Measurements from ENCODE around the gene CHDH.
A peak's percentile ranks its signal among the peaks of the same experiment; 100 is the strongest.

The CHDH gene, protein sequence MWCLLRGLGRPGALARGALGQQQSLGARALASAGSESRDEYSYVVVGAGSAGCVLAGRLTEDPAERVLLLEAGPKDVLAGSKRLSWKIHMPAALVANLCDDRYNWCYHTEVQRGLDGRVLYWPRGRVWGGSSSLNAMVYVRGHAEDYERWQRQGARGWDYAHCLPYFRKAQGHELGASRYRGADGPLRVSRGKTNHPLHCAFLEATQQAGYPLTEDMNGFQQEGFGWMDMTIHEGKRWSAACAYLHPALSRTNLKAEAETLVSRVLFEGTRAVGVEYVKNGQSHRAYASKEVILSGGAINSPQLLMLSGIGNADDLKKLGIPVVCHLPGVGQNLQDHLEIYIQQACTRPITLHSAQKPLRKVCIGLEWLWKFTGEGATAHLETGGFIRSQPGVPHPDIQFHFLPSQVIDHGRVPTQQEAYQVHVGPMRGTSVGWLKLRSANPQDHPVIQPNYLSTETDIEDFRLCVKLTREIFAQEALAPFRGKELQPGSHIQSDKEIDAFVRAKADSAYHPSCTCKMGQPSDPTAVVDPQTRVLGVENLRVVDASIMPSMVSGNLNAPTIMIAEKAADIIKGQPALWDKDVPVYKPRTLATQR

GRCh38 chr3:53846134-53846850, at the start of gene CHDH, which contains the start of gene IL17RB:
Gene CHDH (minus strand): TSS chr3:53846419. CDS start chr3:53824008, 22,411 bp downstream.
Gene IL17RB (plus strand): TSS chr3:53846568. CDS start chr3:53846589, 21 bp downstream.
- no peak for DNase-seq

- DNase-seq = no peak
Measured at GRCh38 chr3:53892286-53892637, 46.0 kb upstream of the CHDH start.

GRCh38 chr3:53891497-53892285, 45.5 kb upstream of the CHDH start, which contains the start of gene SELENOK:
Gene SELENOK (minus strand): TSS chr3:53891859.
- peak; percentile 98 for DNase-seq

DNA sequence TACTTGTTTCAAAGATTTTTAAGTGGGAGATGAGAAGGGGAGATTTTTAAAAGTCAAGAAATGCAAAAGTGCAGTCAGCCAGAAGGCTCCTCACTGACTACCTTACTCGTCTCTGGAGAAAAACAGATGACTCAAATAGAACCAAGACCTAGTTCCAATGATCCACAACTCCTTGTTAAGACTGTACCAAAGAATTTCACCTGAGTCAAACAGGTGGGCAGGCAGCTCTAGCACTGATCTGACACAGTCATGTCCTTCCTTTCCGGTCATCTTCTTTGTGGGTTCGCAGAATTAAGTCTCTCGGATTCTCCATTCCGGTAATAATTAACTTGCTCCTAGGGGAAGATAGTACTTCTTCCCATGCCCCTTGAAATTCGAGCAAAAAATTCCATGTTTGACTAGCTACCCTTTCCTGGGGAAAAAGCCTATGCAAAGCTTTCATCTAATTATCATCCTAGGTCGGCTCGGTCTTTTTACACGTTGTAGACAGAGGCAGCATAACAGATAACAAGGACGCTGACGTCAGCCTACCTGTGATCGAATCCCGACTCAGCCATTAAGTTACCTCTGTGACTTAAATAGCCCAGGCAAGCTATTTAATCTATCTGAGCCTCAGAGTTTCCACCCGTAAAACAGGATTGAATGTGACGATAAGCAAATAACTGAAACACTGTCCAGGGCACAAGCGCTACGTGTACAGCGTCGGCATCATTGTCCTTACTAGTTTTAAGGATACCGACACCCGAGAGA, 44.7 kb upstream of the CHDH start:
- no peak for DNase-seq

GRCh38 chr3:53888232-53888631, 42.0 kb upstream of the CHDH start:
- no peak for DNase-seq

GRCh38 chr3:53887446-53887845, 41.2 kb upstream of the CHDH start:
- no peak for DNase-seq

DNA sequence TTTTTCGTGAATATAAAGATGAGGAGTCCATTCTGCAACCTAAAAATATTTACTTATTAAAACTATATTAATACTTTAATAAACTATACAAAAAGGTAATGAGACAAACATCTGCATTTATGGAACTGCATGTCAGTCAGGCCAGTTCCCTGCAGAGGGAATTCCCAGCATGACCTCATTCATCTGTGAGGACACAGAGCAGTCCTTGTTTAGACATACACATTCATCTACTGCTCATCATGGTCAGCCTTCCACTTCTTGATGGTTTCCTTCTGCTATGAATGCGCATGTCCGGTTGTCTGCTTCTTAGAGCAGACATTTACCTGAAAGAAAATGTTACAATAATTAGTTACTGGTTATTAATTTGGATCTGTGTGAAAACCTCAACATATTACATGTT, 39.0 kb upstream of the CHDH start:
- DNase-seq = no peak

DNA sequence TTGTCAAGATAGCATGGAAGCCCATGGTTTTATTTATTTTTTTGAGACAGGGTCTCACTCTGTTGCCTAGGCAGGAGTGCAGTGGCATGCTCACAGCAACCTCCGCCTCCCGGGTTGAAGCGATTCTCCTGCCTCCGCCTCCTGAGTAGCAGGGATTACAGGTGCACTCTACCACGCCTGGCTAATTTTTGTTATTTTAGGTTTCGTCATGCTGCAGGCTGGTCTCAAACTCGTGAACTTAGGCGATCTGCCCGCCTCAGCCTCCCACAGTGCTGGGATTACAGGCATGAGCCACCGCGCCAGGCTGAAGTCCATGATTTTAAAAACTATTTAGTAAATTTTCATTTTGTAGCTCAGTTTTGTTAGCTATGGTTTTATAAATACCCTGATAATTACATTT, 38.4 kb upstream of the CHDH start:
- no peak for DNase-seq

DNA sequence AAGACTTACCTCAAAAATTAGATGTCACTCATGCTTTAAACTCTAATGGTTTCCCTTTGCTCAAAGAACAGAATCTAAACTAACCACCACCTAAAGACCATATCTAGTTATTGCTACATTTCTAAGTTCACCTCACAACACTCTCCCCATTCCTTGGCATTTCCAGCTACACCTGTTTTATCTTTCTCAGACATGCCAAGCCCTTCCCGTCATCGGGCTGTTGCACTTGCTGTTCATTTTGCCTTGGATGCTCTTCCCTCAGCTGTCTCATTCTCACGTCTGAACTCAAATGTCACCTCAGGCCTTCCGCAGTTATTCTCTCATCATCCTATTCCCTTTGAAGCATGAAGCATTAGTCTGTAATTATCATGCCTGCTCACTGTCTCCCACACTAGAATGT, 36.8 kb upstream of the CHDH start:
- DNase-seq = no peak

GRCh38 chr3:53881691-53882593, 35.7 kb upstream of the CHDH start, which contains the start of gene ACTR8:
Gene ACTR8 (minus strand): TSS chr3:53882152. CDS start chr3:53882101, 51 bp downstream.
- DNase-seq = peak; percentile 26

GRCh38 chr3:53880396-53881345, 34.5 kb upstream of the CHDH start:
- DNase-seq = no peak

GRCh38 chr3:53865732-53866499, 19.7 kb upstream of the CHDH start:
- no peak for DNase-seq

GRCh38 chr3:53863145-53863544, 16.9 kb upstream of the CHDH start:
- DNase-seq = no peak

- DNase-seq = no peak
Measured at GRCh38 chr3:53862241-53862640, 16.0 kb upstream of the CHDH start.

DNA sequence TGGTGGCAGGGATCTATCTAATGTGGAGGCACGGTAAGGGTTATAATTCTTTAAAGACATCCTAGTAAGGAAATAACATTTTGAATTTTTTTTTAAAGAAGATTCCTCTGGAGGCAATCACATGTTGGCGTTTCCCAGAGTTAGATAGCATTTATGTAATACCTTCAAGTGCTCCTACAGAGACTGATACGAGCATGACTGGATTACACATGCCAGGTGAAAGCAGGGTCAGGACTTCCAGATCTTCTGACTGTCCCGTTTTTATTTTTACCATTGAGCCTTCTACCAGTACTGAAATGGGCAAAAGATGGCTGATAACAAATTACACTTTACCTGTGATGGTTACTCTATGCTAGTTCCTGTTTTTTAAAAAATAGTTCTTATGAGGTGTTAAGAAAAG, 14.0 kb upstream of the CHDH start:
- no peak for DNase-seq

DNA sequence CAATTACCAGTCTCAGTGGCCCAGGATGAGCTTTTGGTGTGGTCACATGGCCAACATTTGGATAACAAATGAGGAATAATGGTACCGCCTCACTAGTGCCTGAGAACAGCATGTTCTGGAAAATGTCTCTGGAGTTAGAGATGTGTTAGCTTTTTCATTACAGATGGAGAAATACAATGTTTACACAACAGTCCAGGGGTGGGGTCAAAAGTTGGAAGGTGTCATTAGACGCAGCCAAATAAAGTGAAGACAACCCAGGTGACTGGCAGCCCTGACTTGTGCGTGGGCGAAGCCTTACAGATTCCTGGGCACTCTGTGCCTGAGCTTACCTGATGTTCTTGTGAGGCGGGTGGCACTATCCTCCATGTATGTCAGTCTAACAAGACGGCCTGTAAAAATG, 13.0 kb upstream of the CHDH start:
- no peak for DNase-seq

- no peak for DNase-seq
Measured at GRCh38 chr3:53858096-53858741, 12.0 kb upstream of the CHDH start.

GRCh38 chr3:53856964-53857363, 10.7 kb upstream of the CHDH start:
- no peak for DNase-seq
